GM18526 (cell line): ENCODE measurements around the gene KCTD1.

ENCODE experiments used
- POLR2A ChIP-seq: IDR thresholded peaks from 3 replicates; pipeline ENCODE4 v1.6.1; 2011; ENCODE audit not compliant: insufficient read length; ENCODE audit errors: extremely low read depth

KCTD1 gene

GRCh38 chr18:26548415-26549262 lies at the start of gene KCTD1:
Gene KCTD1 (minus strand): TSS chr18:26548553. CDS start chr18:26548536, 17 bp downstream.
- TF ChIP-seq POLR2A = peak; percentile 53

GRCh38 chr18:26593365-26594320 lies 45.3 kb upstream of the KCTD1 start:
- no peak for TF ChIP-seq POLR2A

DNA sequence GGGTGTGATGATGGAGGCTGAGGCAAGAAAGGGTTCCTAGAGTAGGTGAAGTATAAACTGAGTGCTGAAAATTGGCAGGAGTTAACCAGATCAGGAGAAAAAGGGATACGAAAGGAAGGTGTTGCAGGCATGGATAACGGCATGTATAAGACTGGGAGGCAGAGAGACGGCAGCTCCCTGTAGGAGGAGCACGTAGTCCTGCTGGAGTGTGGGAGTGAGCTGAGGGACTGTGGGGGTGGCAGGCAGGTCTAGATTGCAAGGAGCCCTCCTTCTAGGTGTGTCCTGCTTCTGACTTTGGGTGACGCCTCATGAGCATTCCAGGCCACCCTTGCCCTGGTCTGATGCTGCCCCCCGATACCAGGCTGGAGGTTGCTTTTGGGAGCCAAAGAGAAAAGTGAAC lies 36.4 kb upstream of the KCTD1 start:
- no peak for TF ChIP-seq POLR2A

DNA sequence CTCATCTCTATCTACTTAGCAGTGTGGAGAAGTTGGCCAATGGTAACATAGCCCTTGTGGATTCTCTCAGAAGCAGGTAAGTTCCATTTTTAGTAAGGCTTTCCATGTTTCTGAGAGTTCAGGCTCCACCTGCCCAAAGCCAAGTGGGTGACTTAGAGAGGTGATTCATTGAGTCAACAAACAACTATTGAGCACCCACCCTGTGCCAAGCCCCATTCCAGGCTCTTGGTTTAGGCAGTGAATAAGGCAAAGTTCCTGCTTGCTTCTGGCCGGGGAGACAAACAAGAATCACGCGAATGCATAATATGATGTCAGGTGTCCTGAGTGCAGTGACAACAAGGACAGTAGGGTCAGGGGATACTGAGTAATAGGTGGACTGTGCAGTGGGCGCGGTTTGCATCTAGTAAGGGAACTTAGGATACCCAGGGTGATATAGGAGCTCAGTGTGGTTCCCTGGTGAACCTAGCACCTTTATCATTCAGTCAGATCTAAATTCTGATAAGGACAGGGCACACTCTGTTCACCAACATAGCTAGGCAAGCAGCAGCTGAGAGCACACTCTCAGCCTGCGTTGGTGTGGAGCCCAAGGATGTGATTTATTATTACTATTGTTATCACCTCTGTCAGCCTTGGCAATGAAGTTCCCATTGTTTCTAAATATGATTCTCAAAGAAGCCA lies 31.7 kb upstream of the KCTD1 start:
- TF ChIP-seq POLR2A = no peak

- TF ChIP-seq POLR2A = no peak
Observed at GRCh38 chr18:26575865-26576217, 27.5 kb upstream of the KCTD1 start.

DNA sequence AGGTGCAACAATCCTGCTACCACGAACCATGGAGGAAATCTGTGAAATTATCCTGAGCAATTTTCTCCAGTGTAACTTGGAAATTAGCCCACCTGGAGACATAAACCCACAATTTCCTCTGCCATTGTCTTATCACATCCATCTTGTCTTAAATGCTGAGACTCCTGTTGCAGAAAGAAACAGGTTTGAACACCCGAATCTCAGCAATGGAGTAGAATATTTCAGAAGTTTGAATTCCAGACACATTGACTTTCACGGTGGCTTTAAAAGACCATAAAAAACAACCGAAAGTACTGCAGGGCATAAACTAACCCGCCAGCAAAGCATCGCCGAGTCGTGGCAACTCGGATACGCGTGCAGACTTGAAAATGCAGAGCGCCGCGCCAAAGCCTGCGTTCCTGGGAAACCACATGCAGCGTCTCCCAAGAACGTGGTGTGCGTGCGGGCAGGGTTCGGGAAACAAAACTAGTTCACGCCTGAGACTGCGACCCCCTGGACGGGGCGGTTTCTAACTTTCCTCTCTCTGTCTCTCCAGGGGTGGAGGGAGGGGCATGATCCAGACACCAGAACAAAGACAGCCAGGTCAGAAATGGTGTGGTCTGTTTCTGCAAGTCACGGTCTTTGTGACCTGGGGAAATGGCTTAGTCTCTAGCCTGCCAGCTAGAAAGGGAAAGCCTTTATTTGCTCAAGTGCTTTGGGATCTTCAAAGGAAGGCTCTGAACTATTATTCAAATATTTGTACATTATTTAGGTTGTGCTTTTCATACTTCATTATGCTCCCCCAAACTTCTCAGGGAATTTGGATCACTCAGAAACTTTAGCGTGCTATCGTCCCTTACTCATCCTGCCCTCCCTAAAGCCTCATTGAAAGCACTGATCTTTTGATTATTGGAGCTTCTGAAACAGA lies 26.9 kb upstream of the KCTD1 start:
- no peak for TF ChIP-seq POLR2A

- no peak for TF ChIP-seq POLR2A
Observed at GRCh38 chr18:26568926-26569665, 20.7 kb upstream of the KCTD1 start.

GRCh38 chr18:26568513-26568912 lies 20.2 kb upstream of the KCTD1 start:
- TF ChIP-seq POLR2A = no peak

- no peak for TF ChIP-seq POLR2A
Observed at GRCh38 chr18:26566874-26567555, 18.7 kb upstream of the KCTD1 start.

GRCh38 chr18:26565514-26565913 lies 17.2 kb upstream of the KCTD1 start:
- TF ChIP-seq POLR2A = no peak

- no peak for TF ChIP-seq POLR2A
Observed at GRCh38 chr18:26563024-26563423, 14.7 kb upstream of the KCTD1 start.

DNA sequence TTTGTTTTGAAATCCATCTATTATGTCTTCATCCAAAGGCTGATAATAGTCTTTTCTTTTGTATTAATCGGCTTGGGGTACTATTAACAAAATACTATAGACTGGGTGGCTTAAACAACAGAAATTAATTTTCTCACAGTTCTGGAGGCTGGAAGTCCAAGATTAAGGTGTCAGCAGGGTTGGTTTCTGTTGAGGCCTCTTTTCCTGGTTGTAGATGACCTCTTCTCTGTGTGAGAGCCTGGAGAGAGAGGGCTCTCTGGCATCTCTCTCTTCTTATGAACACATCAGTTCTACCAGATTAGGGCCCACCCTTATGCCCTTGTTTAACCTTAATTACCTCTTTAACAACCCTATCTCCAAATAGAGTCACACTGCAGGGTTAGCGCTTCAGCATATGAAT lies 14.2 kb upstream of the KCTD1 start:
- TF ChIP-seq POLR2A = no peak

GRCh38 chr18:26561769-26562168 lies 13.4 kb upstream of the KCTD1 start:
- TF ChIP-seq POLR2A = no peak
